Measurements from ENCODE around the gene FLNB.

Gene FLNB

DNA sequence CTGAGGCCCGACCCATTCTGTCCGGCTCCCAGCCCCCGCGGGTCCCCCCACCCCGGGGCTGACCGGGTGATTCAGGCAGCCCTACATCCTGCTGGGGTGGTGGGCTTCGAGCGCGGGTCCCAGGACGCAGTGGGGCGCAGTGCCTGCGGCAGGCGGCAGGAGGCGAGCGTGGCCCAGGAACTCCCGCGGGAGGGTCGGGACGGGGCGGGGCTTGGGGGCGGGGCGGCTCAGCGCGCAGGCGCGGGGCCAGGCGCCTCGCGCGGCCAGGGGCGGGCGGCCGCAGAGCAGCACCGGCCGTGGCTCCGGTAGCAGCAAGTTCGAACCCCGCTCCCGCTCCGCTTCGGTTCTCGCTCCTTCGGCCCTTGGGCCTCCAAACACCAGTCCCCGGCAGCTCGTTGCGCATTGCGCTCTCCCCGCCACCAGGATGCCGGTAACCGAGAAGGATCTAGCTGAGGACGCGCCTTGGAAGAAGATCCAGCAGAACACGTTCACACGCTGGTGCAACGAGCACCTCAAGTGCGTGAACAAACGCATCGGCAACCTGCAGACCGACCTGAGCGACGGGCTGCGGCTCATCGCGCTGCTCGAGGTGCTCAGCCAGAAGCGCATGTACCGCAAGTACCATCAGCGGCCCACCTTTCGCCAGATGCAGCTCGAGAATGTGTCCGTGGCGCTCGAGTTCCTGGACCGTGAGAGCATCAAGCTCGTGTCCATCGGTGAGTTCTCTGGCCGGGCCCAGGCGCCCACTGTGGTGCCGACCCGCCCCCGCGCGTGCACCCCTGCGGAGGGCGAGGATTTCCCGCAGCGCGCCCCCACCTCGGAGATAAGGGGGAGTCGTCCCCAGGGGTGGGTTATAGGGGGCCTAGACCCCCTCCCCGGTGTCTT is at the start of gene FLNB:
Gene FLNB (plus strand): TSS at position 282 of the 885 bp plus-strand sequence. CDS start 143 bp downstream, at position 425.
- peak; percentile 62 to 85 for DNase-seq

- no peak for DNase-seq
Observed at GRCh38 chr3:57958642-57959422, 49.4 kb upstream of the FLNB start.

- DNase-seq, result peak; percentile 91 to 95
Observed at GRCh38 chr3:57959423-57960173, 48.6 kb upstream of the FLNB start.

GRCh38 chr3:57960174-57960505 is 48.1 kb upstream of the FLNB start:
- no peak for DNase-seq

DNA sequence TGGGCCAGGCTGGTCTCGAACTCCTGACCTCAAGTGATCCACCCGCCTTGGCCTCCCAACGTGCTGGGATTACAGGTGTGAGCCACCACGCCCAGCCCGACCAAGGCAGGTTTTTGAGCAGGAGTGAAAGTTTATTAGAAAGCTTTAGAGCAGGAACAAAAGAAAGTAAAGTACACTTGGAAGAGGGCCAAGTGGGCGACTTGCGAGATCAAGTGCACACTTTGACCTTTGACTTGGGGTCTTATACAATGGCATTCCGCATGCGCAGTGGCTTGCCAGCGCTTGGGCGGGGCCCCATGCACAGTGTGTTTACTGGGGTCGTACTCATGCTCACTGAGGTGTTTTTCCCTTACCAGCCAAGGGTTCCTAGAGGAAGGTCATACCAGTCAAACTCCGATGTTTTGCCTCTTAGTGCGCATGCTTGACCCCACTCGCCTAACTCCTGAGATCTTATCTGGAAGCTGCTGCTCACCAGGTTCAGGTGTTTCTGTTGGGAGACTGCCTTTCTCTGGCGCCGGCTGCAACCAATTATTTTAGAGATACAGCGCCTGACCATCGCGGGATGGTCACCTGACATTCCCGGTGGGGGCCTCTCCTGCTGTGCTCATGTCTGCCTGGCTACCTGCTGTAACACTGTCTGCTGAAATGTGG is 46.9 kb upstream of the FLNB start:
- no peak for DNase-seq

- DNase-seq, result peak; percentile 48 to 72
Observed at GRCh38 chr3:57961828-57962447, 46.3 kb upstream of the FLNB start.

DNA sequence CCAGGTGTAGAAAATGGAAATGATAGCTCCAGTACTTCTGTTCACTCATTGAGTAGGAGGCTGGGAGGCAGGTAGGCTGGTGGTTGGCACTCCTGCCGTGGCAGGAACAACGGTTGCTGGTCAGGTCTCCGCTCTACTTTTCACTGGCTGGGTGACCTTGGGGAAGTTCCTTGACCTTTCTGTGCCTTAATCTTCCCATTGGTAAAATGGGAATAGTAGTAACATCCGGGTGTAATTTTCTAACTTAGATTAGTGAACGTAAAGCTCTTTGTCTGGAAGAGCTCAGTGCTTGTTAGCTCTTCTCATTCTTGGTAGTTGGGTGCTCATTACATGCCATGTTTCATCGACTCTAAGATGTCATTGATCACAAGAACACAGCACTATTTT is 45.8 kb upstream of the FLNB start:
- no peak for DNase-seq

DNA sequence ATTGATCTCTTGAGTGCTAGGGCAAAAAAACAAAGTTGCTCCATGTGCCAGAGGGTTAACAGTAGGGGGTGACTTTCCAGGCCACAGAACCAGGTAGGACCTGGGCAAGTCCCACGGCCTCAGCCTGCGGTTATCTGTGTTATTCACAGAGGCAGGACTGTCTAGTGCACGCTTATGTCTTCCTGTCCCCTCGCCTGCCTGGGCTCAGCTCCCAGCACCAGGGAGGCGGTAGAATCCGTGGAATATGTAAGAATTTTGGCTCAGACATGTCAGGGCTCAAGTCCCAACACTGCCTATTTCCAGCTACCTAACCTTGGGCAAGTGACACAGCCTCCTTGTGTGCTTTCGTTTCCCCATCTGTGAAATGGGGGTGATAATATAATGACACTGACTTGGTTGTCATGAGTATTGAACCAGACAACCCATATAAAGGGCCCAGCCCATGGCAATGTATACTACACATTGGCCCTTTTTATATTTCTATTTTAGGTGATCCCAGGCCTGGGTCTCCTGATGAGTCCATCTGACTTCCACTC is 44.3 kb upstream of the FLNB start:
- no peak for DNase-seq

DNA sequence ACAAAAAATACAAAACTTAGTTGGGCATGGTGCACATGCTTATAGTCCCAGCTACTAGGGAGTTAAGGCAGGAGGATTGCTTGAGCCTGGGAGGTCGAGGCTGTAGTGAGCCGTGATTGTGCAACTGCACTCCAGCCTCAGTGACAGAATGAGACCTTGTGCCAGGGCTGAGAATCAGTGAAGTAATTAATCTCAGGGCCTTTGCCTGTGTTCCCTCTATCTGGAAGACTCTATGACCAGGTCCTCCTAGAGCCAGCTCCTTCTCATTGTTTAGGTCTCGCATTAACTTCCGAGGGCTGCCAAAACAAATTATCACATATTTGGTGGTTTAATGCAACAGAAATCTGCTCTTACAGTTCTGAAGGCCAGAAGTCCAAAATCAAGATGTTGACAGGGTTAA is 41.4 kb upstream of the FLNB start:
- no peak for DNase-seq

GRCh38 chr3:57967590-57967989 is 40.6 kb upstream of the FLNB start:
- no peak for DNase-seq

- no peak for DNase-seq
Observed at GRCh38 chr3:57968501-57968900, 39.7 kb upstream of the FLNB start.

DNA sequence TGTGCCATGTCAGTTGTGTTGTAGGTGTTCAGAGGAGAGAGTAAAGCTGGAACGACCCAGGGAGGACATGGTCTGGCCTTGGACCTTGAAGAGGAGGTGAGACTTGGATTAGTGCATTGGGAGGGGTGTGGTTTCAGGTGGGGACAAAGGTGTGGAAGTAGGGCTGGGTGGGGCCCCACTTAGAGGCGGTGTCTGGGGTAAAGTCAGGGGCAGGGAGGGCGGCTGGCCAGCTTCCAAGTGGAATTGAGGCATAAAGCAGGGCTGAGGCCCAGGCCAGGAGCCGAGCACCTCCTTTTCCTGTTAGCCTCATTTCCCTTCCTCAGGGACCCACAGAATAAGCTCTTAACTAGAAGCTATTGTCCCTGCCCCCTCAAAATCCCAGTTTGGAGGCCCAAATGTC is 36.2 kb upstream of the FLNB start:
- no peak for DNase-seq

GRCh38 chr3:57972531-57973111 is 35.6 kb upstream of the FLNB start:
- no peak for DNase-seq

- no peak for DNase-seq
Observed at GRCh38 chr3:57973715-57974477, 34.3 kb upstream of the FLNB start.

DNA sequence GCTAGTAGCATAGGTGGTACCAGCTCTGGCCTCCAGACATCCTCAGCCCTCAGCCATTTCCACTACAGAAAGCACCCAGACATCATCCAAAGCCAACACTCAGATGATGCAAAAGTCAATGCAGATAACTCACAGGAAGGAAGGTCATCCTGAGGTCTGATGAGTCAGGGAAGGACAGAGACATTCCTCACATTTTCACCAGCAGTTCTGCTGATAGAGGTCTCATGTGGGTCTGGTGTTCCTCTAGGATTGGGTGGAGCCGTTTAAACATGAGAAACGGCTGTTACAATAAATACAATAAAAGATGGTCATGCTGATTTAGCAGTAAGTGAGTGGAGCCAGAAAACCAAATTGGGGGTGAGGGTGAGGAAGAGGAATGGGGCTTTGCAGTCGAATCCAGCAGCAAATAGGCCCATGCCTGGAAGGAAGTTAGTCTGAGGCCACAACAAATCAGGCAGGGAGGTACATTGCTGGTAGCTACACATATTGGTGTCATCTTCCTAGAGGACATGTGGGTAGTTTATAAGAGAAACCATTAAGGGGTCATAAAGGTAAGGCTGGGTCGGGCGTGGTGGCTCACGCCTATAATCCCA is 33.3 kb upstream of the FLNB start:
- DNase-seq, result peak; percentile 55 to 65

DNA sequence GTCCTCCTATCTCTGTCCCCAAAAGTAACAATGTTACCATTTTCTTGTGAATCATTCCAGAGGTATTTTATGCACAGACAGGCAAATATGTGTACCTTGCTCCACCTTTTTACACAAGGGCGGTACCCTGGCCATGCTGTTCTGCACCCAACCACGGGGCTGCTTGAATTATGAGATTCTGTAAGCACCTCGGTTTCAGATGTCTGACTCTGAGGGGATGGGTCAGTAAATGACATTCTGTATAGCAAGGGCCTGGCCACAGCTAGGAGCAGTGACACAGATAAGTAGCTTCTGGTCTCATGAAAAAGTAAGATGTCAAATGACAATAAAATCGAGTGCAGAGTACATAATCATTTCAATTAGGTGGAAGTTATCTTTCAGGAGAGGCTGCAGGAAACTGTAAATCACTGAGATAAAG is 30.4 kb upstream of the FLNB start:
- DNase-seq, result no peak

DNA sequence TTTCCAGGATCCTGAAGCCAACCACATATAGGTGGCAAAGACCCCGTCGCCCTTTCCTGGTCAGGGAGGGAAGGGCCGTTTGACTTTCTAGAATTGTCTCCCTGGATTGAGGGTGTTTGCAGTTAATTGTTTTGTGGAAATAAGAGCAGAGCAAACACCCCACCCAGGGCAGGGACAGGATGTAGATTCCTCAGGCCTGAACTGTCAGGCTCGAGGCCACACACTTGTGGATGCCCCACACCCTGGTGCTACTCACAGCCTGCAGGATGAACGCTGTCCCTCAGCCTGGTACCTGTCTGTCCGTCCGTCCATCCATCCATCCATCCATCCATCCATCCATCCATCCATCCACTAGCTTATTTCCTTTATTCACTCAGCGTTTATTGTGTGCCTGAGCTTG is 29.9 kb upstream of the FLNB start:
- no peak for DNase-seq

DNA sequence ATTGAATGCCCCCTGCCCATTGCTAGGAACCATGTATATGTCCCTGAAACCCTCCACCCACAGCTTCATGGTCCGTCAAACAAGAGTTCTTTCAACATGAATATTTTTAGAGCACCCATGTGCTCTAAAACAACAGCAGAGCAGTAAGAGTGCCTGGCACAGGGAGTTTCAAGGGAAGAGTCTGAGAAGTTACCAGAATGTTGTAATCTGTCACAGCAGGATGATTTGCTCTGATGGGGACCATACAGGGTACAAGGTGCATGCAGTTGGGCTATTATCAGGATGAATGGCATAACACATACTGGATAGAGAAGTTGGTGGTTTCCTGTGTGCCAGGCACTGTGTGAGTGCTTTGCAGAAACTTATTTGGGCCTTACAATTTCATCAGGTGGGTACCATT is 27.8 kb upstream of the FLNB start:
- peak; percentile 31 to 65 for DNase-seq

DNA sequence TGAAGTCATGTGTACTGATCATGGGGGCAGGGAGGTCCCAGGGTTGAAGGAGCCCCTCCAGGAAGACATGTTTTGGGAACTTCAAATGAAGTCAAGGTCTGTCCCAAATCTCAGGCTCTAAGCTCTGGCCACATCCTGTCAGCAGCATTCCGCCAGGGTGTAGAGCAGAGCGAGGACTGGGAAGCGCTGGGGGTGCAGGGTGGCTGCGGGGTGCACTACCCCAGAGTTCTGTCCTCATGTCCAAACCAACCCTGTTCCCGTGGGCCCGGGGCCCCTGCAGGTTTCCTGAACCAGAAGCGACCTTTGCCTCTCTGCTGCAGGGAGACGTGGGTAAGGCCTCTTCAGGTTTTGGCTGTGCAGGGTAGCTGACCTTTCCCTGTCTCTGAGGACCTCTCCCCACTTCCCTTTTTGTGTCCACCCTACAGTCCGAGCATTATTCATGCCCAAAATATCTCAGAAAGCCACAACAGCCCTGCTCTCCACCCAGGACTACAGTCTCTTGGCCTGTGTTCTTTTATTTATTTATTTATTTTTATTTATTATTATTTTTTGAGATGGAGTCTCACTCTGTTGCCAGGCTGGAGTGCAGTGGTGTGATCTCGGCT is 26.6 kb upstream of the FLNB start:
- no peak for DNase-seq
